NOMO-1 (cell line): Measurements from ENCODE around the gene CNPY2.

Experiments
- DNase-seq, 2 experiments: peaks; one replicate each; lab custom pipeline; 2025; ENCODE audit not compliant: unreplicated experiment in 2 of 2; lab: John Stamatoyannopoulos, UW

Gene CNPY2

DNA sequence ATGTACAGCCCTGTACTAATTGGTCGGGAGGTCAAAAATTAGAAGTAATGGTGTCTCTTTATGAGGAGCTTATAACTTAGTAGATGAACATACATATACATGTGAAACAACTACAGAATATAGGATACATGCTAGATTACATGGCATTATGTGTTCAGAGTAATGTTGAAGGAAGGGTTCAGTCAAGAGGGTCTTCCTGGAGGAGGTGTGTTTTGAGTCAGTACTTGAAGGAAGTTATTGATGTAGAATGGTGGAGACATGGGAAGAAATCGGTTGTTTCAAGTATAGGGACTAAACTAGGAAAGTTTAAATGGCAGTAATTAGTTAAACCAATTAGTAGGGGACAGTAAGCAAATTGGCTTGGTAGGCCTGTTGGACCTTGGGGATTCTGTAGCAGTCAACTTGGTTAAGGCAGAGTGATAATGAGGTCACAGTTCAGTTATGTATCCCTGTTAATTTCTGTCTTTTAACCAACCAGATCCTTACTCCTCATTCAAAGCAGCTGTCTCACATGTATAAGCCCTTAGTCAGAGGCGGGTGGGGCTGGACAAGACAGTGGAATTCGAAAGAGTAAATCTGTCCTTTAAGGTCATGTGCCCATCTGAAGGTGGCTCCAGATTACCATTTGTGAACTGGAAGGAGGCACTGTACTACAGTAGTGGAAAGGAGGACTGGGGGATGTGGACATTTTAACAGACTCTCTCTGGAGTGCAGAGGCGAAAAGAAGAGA lies 54.1 kb downstream of the CNPY2 start:
- no peak for DNase-seq

DNA sequence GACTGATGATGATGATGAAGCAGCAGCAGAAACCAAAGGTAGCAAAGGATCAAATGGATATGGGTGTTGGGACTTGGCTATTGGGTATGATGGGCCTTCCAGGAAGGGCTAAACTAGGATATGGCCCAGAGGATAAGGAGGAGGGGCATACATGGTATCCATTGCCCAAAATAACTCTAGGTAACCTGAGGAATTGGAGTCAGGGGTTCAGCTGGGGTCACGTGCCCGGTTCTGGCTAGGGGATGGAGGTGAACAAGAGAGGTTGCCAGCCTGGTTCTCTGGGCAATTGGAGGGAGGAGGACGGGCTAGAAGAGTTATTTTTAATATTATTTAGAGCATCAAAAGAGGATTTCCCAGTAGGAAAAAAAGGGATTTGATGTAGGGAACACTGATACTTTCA lies 54.9 kb downstream of the CNPY2 start:
- no peak for DNase-seq

DNA sequence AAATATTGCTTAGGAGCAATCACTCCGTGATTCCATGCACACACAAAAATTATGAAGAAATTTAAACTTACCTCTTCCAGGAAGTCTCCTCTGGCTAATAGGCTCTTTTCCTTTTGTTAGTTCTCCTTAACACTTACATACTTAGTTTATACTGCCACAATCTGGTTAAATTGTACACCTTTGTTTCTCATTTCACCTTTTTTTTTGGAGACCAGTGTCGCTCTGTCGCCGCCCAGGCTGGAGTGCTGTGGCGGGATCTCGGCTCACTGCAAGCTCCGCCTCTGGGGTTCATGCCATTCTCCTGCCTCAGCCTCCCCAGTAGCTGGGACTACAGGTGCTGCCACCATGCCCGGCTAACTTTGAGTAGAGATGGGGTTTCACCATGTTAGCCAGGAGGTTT lies 55.4 kb downstream of the CNPY2 start:
- no peak for DNase-seq
